KMS-11 (cell line): Measurements from ENCODE around the gene RFX1.
"Not testable (repeated sequence)": the region's sequence is repeated elsewhere in the genome, so short reads cannot be mapped to it uniquely, and the experiment has no call there.

Experiments
- H2AFZ ChIP-seq: fragments of 200-600 bp; sonication (generic); 2 replicates; pipeline ENCODE4 v1.6.1; 2016; ENCODE audit warnings: antibody characterized with exemption, mixed run types, low read depth
- H3K27ac ChIP-seq: fragments of 200-600 bp; sonication (generic); 2 replicates; pipeline ENCODE4 v1.6.1; 2016; ENCODE audit warnings: mild to moderate bottlenecking, mixed run types
- H3K27me3 ChIP-seq: fragments of 200-600 bp; sonication (generic); 2 replicates; pipeline ENCODE4 v1.6.1; 2017; ENCODE audit warnings: mild to moderate bottlenecking, low read depth, mixed run types, moderate library complexity; ENCODE audit not compliant: insufficient read depth
- H3K36me3 ChIP-seq: fragments of 200-600 bp; sonication (generic); 2 replicates; pipeline ENCODE4 v1.6.1; 2017; ENCODE audit warnings: mild to moderate bottlenecking, mixed run types; ENCODE audit not compliant: insufficient read depth
- H3K4me1 ChIP-seq: fragments of 200-600 bp; sonication (generic); 2 replicates; pipeline ENCODE4 v1.6.1; 2016; ENCODE audit warnings: mild to moderate bottlenecking, low read depth, mixed run types; ENCODE audit not compliant: poor library complexity, severe bottlenecking
- H3K4me2 ChIP-seq: fragments of 200-600 bp; sonication (generic); 2 replicates; pipeline ENCODE4 v1.7.0; 2016; ENCODE audit warnings: mild to moderate bottlenecking, mixed run types
- H3K4me3 ChIP-seq: fragments of 200-600 bp; sonication (generic); IDR thresholded peaks from 2 replicates; pipeline ENCODE4 v1.6.1; 2017; ENCODE audit warnings: low read depth, low read length, mixed read lengths; ENCODE audit not compliant: insufficient read depth
- H3K79me2 ChIP-seq: fragments of 200-600 bp; sonication (generic); 2 replicates; pipeline ENCODE4 v1.6.1; 2016; ENCODE audit warnings: low read depth, mixed run types; ENCODE audit not compliant: insufficient read depth
- H3K9ac ChIP-seq: fragments of 200-600 bp; sonication (generic); 2 replicates; pipeline ENCODE4 v1.6.1; 2016; ENCODE audit warnings: mild to moderate bottlenecking, mixed run types
- H4K20me1 ChIP-seq: fragments of 200-600 bp; sonication (generic); 2 replicates; pipeline ENCODE4 v1.6.1; 2016; ENCODE audit warnings: mild to moderate bottlenecking, mixed run types; ENCODE audit not compliant: insufficient read depth
- TF ChIP-seq, protein P1 (sequence below): fragments of 200-600 bp; sonication (generic); conservative IDR thresholded peaks from 2 replicates; pipeline ENCODE4 v1.6.1; 2017; ENCODE audit warnings: low read depth, mild to moderate bottlenecking, antibody characterized with exemption, low read length, moderate library complexity, mixed read lengths

The RFX1 gene

DNA sequence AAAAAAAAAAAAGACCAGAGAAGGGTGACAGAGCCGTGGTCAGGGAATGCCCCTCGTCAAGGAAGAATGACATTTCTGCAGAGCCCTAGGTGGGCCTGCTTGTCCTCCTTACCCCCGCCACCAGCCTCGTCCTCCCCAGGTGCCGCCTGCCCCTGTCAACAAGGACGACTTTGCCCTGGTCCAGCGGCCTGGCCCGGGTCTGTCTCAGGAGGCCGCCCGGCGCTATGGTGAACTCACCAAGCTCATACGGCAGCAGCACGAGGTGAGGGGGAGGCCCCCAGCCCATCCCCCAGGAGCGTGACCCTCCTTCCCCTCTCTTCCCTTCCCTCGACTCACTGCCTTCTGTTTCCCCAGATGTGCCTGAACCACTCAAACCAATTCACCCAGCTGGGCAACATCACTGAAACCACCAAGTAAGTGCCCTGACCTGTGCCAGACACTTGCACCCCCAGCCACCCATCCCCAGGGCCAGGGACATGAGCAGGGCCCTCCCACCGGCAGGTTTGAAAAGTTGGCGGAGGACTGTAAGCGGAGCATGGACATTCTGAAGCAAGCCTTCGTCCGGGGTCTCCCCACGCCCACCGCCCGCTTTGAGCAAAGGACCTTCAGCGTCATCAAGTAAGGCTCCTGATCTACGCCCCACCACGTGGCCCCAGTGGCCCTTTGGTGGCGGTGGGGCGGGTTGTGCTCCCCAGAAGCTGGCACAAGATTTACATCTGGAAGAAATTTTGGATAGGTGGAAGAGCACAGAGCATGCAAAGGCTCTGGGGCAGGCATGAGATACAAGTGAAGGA is 82.7 kb downstream of the RFX1 start:
- H3K4me1 ChIP-seq, result no peaks in the 10 kb centered on the region
- no peaks in the 10 kb centered on the region for H4K20me1 ChIP-seq
- no peaks in the 10 kb centered on the region for H3K79me2 ChIP-seq
- no peaks in the 10 kb centered on the region for H3K36me3 ChIP-seq
- H3K9ac ChIP-seq, result no peak overlapping the region
- H3K27me3 ChIP-seq, result no peaks in the 10 kb centered on the region
- no peak overlapping the region for H3K4me3 ChIP-seq
- H3K27ac ChIP-seq, result no peak overlapping the region
- H3K4me2 ChIP-seq, result no peak overlapping the region
- TF ChIP-seq, protein P1, sequence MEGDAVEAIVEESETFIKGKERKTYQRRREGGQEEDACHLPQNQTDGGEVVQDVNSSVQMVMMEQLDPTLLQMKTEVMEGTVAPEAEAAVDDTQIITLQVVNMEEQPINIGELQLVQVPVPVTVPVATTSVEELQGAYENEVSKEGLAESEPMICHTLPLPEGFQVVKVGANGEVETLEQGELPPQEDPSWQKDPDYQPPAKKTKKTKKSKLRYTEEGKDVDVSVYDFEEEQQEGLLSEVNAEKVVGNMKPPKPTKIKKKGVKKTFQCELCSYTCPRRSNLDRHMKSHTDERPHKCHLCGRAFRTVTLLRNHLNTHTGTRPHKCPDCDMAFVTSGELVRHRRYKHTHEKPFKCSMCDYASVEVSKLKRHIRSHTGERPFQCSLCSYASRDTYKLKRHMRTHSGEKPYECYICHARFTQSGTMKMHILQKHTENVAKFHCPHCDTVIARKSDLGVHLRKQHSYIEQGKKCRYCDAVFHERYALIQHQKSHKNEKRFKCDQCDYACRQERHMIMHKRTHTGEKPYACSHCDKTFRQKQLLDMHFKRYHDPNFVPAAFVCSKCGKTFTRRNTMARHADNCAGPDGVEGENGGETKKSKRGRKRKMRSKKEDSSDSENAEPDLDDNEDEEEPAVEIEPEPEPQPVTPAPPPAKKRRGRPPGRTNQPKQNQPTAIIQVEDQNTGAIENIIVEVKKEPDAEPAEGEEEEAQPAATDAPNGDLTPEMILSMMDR, result no peak
- no peak overlapping the region for H2AFZ ChIP-seq

DNA sequence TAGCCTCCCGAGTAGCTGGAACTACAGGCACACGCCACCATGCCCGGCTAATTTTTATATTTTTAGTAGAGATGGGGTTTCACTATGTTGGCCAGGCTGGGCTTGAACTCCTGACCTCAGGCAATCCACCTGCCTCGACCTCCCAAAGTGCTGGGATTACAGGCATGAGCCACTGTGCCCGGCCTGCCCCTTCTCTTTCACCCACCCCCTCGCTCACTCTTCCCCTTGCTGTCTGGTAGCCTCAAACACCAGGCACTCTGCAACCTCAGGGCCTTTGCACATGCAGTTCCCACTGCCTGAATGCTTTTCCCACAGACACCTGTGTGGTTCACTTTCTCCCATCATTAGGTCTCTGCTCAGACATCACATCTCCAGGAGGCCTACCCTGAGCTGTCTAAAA is 84.0 kb downstream of the RFX1 start:
- not testable (repeated sequence) for H3K27ac ChIP-seq

DNA sequence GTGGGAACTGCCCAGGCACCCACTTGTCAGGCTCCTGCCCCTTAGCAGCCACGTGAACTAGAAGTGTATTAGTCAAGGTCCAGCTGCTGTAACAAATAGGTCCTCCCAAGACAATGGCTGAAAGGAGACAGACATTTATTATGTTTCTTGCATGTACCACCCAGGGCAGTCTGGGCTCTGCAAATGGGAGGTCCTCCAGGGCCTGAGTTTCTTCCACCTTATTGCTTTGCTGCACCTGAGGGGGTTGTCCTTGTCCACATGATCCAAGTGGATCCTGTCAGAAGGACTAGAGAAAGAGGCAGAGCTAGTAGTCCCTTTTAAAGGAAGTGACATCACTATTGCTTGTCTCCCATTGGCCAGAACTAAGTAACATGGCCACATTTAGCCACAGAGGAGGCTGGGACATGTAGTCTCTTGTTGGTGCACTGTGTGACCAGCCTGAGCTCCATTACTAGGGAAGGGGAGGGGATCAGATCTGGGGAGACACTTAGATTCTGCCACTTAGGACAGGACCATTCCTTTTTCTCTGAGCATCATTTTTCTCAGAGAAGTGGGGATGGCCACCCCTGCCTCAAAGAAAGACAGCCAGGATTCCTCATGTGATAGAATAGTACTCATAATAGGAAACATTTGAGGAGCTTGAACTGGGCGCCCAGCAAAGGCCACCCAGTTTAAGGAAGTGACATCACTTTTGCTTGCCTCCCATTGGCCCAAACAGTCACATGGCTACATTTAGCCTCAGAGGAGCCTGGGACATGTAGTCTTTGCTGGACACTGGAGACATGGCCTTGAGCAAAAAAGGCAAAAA is 85.0 kb downstream of the RFX1 start:
- H3K79me2 ChIP-seq, result no peaks in the 10 kb centered on the region
- TF ChIP-seq, protein P1, result no peak
- H3K27ac ChIP-seq, result no peak overlapping the region
- H3K36me3 ChIP-seq, result no peaks in the 10 kb centered on the region
- no peak overlapping the region for H3K4me3 ChIP-seq
- no peak overlapping the region for H2AFZ ChIP-seq
- no peak overlapping the region for H3K4me2 ChIP-seq
- no peak overlapping the region for H3K9ac ChIP-seq
- H3K27me3 ChIP-seq, result no peaks in the 10 kb centered on the region
- no peaks in the 10 kb centered on the region for H4K20me1 ChIP-seq
- no peaks in the 10 kb centered on the region for H3K4me1 ChIP-seq

More for the DNA sequence above, 84.0 kb downstream of the RFX1 start:
- H3K4me1 ChIP-seq, H3K9ac ChIP-seq, H3K4me3 ChIP-seq, H4K20me1 ChIP-seq, H3K4me2 ChIP-seq, H2AFZ ChIP-seq, H3K79me2 ChIP-seq, H3K27me3 ChIP-seq, H3K36me3 ChIP-seq: not testable (repeated sequence)

DNA sequence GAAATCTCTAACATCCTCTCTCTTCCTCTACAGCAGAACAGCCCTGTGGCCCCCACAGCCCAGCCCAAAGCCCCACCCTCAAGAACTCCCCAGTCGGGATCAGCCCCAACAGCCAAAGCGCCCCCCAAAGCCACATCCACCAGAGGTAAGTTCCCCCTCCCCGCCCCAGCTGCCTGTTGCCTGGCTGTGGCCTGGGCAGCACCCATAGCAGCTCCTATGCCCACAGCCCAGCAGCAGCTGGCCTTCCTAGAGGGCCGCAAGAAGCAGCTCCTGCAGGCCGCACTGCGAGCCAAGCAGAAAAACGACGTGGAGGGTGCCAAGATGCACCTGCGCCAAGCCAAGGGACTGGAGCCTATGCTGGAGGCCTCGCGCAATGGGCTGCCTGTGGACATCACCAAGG is 85.6 kb downstream of the RFX1 start:
- Histone ChIP-seq H3K9ac (no peak overlapping the region), H3K27ac (no peak overlapping the region), H3K27me3 (no peaks in the 10 kb centered on the region), H4K20me1 (no peaks in the 10 kb centered on the region), H3K4me1 (no peaks in the 10 kb centered on the region), H2AFZ (no peak overlapping the region), H3K36me3 (no peaks in the 10 kb centered on the region), H3K79me2 (no peaks in the 10 kb centered on the region), H3K4me2 (no peak overlapping the region), H3K4me3 (no peak overlapping the region)
- TF ChIP-seq, protein P1, result no peak
